Fibroblast of skin of left biceps (primary cell): ENCODE results near the gene CHMP1B.
"Not testable (repeated sequence)": the region's sequence is repeated elsewhere in the genome, so short reads cannot be mapped to it uniquely, and the experiment has no call there.

Experiments used
- DNase-seq, 2 experiments: peaks; one replicate each; pipeline ENCODE4 v3.0.0-alpha.2; 2013; ENCODE audit warnings: low read depth in 2 of 2

Gene CHMP1B

GRCh38 chr18:11868230-11868629 is 17.0 kb downstream of the CHMP1B start:
- no peak for DNase-seq

GRCh38 chr18:11871501-11871900 is 20.3 kb downstream of the CHMP1B start:
- DNase-seq, result no peak

GRCh38 chr18:11872479-11873136 is 21.4 kb downstream of the CHMP1B start:
- no peak for DNase-seq

- no peak for DNase-seq
Observed at GRCh38 chr18:11873670-11874340, 22.6 kb downstream of the CHMP1B start.

GRCh38 chr18:11874676-11875075 is 23.5 kb downstream of the CHMP1B start:
- DNase-seq, result no peak

- no peak for DNase-seq
Observed at GRCh38 chr18:11877497-11878135, 26.4 kb downstream of the CHMP1B start.

GRCh38 chr18:11880586-11881304 is 29.5 kb downstream of the CHMP1B start:
- no peak for DNase-seq

GRCh38 chr18:11882636-11883035 is 31.4 kb downstream of the CHMP1B start:
- DNase-seq, result no peak

GRCh38 chr18:11883153-11883552 is 31.9 kb downstream of the CHMP1B start:
- no peak for DNase-seq

- no peak for DNase-seq
Observed at GRCh38 chr18:11884396-11885030, 33.3 kb downstream of the CHMP1B start.

GRCh38 chr18:11885278-11885947 is 34.2 kb downstream of the CHMP1B start:
- DNase-seq, result no peak

- no peak for DNase-seq
Observed at GRCh38 chr18:11886577-11887110, 35.4 kb downstream of the CHMP1B start.

GRCh38 chr18:11887328-11888128 is 36.3 kb downstream of the CHMP1B start:
- DNase-seq, result no peak

- no peak for DNase-seq
Observed at GRCh38 chr18:11888726-11889125, 37.5 kb downstream of the CHMP1B start.

GRCh38 chr18:11889284-11889683 is 38.1 kb downstream of the CHMP1B start:
- DNase-seq, result no peak

- DNase-seq, result no peak
Observed at GRCh38 chr18:11891737-11892136, 40.5 kb downstream of the CHMP1B start.

GRCh38 chr18:11892438-11892837 is 41.2 kb downstream of the CHMP1B start:
- not testable (repeated sequence) for DNase-seq

GRCh38 chr18:11897781-11898180 is 46.6 kb downstream of the CHMP1B start:
- no peak for DNase-seq

- no peak for DNase-seq
Observed at GRCh38 chr18:11899063-11899462, 47.9 kb downstream of the CHMP1B start.

- DNase-seq, result no peak
Observed at GRCh38 chr18:11901826-11902438, 50.7 kb downstream of the CHMP1B start.
